Activated CD4-positive, alpha-beta T cell treated with anti-CD3 and anti-CD28 coated beads for 48 hours (primary cell): Measurements from ENCODE around the gene TSR3.

Experiments used
- DNase-seq: peaks from one replicate; pipeline ENCODE4 v3.0.0-alpha.2; 2020

TSR3 gene

GRCh38 chr16:1351582-1352362 is at the start of gene TSR3, which contains the start of gene GNPTG:
Gene TSR3 (minus strand): TSS chr16:1351878. CDS start chr16:1351804, 74 bp downstream.
Gene GNPTG (plus strand): TSS chr16:1351931. CDS start chr16:1351966, 35 bp downstream.
- DNase-seq = peak; percentile 87

GRCh38 chr16:1401061-1401757 is 49.5 kb upstream of the TSR3 start:
- DNase-seq = no peak

- DNase-seq = no peak
Observed at GRCh38 chr16:1398826-1399581, 47.3 kb upstream of the TSR3 start.

- DNase-seq = no peak
Observed at GRCh38 chr16:1398351-1398750, 46.7 kb upstream of the TSR3 start.

- no peak for DNase-seq
Observed at GRCh38 chr16:1397779-1398178, 46.1 kb upstream of the TSR3 start.

- DNase-seq = no peak
Observed at GRCh38 chr16:1395444-1396031, 43.9 kb upstream of the TSR3 start.

GRCh38 chr16:1394367-1394951 is 42.8 kb upstream of the TSR3 start:
- no peak for DNase-seq

GRCh38 chr16:1393613-1394176 is 42.0 kb upstream of the TSR3 start:
- DNase-seq = no peak

GRCh38 chr16:1392826-1393225 is 41.1 kb upstream of the TSR3 start:
- no peak for DNase-seq

GRCh38 chr16:1390239-1390779 is 38.6 kb upstream of the TSR3 start:
- DNase-seq = no peak

GRCh38 chr16:1389762-1390161 is 38.1 kb upstream of the TSR3 start:
- no peak for DNase-seq

- DNase-seq = no peak
Observed at GRCh38 chr16:1387331-1387730, 35.7 kb upstream of the TSR3 start.

- DNase-seq = no peak
Observed at GRCh38 chr16:1385232-1385631, 33.6 kb upstream of the TSR3 start.

- DNase-seq = no peak
Observed at GRCh38 chr16:1383556-1383955, 31.9 kb upstream of the TSR3 start.

- DNase-seq = no peak
Observed at GRCh38 chr16:1381612-1382406, 30.1 kb upstream of the TSR3 start.

- DNase-seq = no peak
Observed at GRCh38 chr16:1380195-1380594, 28.5 kb upstream of the TSR3 start.

- peak; percentile 80 for DNase-seq
Observed at GRCh38 chr16:1379304-1380076, 27.8 kb upstream of the TSR3 start.

- peak; percentile 83 for DNase-seq
Observed at GRCh38 chr16:1378804-1379303, 27.2 kb upstream of the TSR3 start.

- DNase-seq = no peak
Observed at GRCh38 chr16:1378087-1378803, 26.6 kb upstream of the TSR3 start.
